GM18867 (cell line): ENCODE data around the gene TRPC1.
"Not testable (repeated sequence)": the region's sequence is repeated elsewhere in the genome, so short reads cannot be mapped to it uniquely, and the experiment has no call there.

Experiments
- ATAC-seq: cut with Tn5 transposase; IDR thresholded peaks from one replicate; pipeline ENCODE4 v1.9.1; 2021; ENCODE audit warnings: mild to moderate bottlenecking, moderate library complexity; ENCODE audit not compliant: unreplicated experiment

Gene TRPC1

DNA sequence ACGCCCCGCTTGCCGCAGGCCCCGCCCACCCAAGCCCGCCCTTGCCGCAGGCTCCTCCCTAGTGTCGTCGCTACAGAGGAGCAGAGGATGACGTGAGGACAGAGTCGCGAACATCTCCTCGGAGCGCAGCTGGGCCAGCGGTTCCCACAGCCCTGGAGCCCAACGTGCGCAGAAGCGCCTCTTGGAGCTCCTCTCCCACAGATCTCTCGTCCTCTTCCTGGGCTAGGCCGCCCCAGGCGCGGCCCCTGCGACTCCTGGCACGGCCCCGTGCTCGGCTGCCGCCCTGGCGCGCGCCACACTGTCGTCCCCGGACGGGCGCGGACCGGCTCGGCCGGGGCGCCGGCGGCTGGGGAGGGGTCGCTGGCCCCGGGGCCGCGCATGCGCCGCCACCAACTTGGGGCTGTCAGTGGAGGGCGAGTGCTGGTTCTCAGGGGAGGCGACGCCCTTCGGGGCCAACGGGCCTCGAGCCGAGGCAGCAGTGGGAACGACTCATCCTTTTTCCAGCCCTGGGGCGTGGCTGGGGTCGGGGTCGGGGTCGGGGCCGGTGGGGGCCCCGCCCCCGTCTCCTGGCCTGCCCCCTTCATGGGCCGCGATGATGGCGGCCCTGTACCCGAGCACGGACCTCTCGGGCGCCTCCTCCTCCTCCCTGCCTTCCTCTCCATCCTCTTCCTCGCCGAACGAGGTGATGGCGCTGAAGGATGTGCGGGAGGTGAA, at the start of gene TRPC1:
TSS of gene TRPC1 (plus strand) at position 67 of the 714 bp plus-strand sequence. CDS start at position 593, 526 bp downstream.
- ATAC-seq = peak; percentile 98

DNA sequence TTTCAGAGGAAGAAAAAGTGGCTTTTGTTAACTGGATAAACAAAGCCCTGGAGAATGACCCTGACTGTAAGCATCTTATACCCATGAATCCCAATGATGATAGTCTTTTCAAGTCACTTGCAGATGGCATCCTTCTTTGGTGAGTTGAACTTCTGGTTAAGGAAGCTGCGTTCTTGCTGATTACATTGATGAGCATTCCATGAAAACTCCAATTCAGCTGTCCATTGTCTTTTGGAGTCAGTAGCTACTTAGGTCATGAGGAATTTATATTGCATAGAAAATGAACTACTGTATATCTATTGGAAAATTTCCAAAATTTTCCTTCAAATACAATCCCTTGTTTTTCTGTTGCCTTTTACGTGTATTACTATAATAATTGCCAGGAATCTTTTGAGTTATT, 47.7 kb upstream of the TRPC1 start:
- no peak for ATAC-seq

DNA sequence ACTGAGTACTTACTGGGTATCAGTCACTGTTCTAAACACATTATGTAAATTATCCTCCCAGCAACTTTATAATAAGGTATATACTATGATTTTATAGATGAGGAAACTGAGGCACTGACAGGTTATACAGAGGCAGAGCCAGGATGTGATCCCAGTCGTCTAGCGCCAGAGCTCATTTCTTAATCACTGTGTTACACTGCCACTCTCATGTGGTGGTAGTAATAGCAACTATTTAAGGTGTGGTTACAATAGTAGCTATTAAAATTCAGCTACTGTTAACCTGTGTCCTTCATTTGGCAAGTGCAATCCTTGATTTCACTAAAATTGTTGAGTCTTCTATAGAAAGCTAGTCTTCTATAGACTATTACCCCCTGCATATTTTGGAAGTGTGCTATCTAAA, 43.1 kb upstream of the TRPC1 start:
- no peak for ATAC-seq

DNA sequence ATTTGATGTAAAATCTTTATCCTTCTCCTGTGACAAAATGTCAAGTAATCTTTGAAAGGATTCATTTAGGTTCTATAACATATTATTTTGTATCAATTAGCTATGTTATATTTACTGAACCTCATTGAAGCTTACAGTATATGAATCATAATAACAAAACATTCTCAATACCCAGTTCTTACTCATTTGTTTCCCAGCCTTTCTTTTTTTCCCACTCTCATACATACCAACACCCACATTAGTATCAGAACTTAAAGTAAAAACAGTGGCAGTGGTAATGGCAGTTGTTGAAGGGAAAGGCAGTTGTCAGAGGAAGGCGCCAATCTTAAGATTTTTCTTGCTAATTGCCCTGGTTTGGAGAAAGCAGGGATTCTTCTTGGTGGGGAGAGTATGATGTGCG, 33.2 kb upstream of the TRPC1 start:
- ATAC-seq = no peak

DNA sequence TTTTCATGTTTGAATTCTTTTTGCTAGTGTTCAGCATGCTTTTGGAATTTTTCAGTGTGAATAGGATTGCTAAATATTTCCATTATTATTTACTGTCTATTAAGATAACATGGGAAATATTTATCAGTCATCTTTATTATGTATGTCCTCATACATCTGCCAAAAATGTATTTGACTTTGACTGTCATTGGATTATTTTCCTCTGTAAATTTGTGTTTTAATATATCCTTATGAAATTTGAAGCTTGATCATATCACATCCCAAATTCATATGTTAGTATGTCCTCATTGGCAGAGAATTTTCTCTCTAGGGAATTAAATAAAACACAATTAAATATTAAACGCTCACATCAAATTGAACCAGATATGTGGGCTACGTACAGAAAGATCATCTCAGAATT, 32.3 kb upstream of the TRPC1 start:
- ATAC-seq = no peak

DNA sequence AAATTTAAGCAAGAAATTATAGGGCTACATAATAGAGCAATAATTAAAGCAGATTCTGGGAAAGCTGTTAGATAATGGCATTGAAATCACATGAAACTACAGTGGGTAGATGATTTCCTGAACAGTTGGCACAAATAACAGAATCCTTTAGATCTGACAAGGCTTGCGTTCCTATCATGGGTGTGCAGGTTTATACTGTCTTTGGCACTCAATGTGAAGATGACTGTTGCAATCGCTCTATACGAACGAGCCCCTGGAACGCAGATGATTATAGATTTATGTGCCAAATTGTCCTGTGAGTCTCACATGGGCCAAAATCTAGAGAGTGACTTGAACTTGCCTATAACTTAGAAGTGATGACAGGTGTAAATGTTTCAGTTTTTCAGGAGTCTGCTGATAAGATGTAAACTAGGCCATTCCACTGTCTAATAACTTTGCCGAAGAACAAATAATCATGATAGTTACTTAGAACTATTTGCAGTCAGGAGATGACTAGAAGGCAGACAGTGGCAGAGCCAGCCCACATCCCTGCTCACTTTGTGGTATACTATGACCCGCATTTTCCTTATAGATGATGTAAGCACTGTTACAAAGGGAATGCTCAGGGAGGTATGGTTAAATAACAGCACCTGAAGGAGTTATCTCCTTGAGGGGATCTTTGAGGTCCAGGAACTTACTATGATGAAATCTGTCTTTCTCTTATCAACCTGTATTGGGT, 30.5 kb upstream of the TRPC1 start:
- no peak for ATAC-seq

DNA sequence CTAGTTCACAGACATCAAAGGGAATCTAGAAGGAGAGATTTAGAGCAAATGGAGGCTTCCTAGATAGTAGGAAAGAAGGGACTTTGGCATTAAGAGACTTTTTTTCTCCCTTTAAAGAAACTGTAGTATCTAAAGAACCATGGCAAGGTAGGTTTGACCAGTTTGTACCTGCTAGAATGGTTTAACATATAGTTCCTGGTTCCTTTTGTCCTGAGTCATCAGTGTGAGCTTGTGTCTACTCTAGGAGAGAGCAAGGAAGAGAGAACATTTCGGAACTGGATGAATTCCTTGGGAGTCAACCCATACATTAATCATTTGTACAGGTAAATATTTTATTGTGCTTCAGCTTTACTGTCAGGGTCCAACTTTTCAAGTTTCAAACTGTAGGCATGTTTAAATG, 29.6 kb upstream of the TRPC1 start:
- ATAC-seq = no peak

DNA sequence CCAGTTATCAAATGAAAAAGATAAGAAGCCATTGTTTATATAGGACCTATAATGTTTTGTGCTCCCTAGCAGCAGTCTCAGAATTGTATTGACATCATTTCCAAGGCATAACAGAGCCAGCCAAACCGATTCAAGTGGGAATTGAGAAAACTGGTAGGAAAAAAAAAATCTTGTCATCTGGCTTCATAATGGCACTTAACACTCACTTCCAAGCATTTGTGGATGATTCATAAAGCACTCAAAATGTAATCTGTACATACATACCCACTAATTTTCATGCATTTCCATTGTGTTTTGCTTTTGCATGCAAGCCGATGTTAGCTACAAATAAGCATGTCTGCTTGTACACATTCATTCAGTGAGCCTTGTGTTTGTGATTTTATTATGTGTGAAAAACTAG, 18.6 kb upstream of the TRPC1 start:
- ATAC-seq = no peak

DNA sequence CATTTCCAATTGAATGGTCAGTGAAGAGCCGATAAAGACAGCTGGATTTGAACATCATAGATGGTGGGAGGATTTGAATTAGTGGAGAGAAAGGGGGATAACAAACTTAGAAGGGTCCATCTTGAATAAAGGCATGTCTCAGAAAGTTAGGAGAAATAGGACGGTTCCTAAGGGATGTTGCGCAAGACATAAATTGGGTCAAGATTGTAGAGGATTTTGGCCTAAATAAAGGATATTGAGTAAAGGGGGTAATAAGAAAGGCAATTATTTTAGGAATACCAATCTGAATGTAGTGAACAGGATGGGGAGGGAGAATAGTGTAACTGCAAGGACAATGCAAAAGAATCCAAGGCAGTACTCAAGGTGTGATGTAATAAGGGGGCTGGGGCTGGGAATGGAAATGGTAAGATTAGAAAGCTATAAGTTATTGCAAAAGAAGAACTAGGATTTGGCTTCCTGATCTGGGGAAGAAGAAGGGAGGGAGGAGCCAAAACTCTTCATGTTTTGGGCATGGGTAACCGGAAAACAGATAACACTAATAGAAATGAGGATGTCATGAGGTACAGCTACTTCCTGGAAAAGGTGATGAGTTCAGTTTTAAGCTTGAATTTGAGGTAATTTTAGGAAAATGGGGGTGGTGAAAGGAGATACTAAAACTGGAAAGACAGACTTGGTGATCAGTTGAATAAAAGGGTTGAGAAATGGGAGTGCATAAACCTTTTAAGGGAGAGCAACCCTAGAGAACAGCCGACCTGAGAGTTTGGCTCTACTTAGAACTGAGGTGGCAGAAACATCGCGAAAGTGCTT, 17.3 kb upstream of the TRPC1 start:
- no peak for ATAC-seq

DNA sequence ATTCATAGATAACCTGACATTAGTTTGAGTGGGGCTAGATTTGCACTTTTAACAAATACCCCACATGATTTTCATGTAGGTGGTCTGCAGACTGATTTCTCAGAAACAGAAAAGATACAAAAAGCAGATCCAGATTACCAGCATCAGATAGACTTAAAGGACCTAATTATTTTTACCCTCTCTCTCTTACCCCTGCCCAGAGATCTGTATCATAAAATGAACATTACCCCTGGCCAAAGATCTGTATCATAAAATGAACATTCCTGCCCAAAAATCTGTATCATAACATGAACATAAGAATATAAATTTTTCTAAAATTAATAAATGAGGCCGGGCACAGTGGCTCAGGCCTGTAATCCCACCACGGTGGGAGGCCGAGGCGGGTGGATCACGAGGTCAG, 14.6 kb upstream of the TRPC1 start:
- no peak for ATAC-seq

DNA sequence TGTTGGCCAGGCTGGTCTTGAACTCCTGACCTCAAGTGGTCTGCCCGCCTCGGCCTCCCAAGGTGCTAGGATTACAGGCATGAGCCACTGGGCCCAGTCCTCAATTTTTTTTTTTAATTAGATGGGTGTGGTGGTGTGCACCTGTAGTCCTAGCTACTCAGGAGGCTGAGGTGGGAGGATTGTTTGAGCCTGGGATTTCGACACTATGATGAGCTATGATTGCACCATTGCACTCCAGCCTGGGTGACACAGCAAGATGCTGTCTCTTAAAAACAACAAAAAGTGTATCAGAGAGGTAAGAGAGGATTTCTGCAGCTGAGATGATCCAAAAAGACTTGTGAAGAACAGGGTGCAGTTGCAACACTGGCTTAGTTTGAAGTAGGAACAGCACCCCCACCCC, 9.0 kb upstream of the TRPC1 start:
- ATAC-seq = not testable (repeated sequence)

DNA sequence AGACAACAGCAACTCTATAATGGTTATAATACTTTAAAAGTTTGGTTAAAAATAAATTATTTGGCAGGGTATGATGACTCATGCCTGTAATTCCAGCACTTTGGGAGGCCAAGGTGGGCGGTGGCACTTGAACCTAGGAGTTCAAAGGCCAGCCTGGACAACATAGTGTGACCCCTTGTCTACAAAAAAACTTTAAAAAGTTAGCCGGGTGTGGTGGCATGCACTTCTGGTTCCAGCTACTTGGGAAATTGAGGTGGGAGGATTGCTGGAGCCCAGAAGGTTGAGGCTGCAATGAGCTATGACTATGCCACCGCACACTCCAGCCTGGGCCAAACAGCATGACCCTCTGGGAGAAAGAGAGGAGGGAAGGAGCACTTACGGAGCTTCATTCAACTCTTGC, 7.7 kb upstream of the TRPC1 start:
- no peak for ATAC-seq

DNA sequence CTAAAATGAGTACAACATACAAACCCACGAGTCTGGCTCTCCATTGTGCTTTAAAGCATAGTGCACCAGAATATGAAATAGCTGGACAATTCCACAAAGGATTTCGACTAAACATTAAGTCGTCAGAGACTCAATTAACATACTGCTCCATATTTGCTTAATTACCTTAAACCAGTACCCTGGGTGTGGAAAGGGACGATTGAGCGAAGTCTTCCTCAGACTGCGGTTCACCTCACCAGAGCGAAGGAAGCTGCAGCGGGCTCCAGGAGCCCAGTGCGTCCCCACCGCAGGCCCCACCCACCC, 218 bp upstream of the TRPC1 start:
- peak; percentile 24 for ATAC-seq

DNA sequence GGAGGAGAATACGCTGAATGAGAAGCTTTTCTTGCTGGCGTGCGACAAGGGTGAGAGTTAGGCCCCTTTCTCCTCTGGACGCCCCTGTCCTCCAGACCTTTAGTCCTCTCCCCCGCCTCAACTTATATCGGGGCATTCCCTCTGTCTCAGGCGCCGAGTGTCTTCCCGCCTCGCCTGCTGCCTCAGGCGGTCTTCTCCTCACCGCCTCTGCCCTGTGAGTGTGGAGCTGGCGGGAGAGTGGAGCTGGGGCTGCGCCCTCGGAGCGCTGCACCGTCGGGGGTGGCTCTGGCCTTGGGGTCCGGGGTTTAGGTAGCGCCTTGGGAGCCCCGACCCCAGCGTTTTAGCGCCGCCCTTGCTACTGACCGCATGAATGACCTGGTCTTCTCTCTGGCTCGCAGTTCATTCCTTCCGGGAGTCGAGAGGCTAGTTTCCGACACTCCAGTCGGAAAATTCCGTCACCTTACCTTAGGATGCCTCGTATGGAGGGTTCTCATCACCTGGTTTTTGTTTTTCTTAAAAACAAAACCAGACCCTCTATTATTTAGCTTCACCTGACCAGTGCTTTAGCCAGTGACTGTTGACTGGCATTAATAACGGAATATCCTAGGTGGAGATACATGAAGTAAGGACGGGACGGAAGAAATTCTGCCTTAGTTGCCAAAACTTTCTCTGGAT, 985 bp downstream of the TRPC1 start:
- no peak for ATAC-seq

DNA sequence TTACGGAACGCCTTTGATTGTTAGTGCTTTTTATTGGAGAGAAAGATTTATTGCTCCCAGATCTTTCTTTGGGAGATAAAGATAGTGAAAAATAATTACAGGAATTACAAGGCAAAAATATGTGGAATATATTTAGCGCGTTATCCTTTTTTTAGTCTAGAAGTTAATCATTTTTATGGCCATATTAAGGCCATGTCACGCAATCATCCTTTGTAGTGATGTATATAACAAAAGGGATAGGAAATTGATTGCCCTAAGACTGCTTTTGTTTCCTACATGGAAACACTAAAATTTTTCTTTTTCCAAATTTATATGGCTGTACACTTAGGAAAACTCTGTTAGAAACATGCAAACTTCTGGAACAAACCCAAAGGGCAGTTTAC, 1.5 kb downstream of the TRPC1 start:
- ATAC-seq = no peak

DNA sequence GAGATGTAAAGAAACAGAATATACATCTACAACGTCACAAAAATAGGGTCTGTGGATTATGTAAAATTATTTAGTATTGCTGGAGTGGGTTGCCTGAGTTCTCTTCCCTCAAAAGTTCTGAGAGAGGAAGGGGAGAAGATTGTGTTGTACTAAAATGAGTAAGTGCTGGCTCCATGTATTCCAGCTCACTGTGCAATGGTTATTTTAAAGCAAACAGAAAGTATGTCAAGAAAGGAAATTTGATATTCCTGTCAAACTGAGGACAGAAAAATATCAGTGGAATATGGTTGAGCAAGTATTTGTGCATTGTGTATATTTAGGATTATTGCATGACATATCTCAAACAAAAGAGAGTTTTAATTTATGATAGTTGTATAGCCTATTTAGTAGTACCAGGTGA, 2.2 kb downstream of the TRPC1 start:
- no peak for ATAC-seq

DNA sequence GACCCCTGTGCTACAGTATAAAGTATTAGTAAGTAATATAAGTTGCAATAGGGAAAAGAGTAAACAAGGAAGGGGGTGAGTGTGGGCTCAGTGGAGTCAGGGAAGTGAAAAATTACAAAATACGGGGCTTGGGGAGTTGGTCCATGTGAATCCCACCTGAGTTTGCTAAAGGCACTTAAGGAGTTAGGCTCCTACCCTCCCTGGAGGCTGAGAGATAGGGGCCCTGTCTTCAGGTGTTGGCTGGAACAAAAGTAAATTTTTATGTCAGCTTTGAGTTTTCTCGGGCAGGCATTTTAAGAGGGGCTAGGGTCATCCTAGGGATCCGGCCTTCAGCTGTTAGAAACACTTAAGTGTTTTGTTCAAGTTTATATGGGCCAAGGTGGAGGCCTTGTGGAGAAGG, 8.2 kb downstream of the TRPC1 start:
- no peak for ATAC-seq

DNA sequence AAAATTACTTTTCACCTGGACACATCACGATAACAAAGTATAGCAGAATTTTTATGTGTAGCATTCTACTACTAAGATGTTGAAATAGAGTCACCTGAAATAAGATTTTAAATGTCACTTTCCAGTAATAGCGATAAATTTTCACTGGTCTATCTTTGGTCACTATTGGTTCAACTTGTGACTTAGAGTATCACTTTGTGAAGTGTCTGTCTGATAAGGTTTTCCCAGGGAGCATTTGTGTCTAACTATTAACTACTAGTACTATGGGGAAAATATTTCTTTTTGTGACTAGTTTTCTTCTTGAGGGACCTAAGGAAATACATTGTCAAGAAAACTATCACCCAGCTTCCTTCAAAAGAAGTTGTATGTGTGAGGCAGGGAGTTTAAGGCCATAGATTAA, 11.0 kb downstream of the TRPC1 start:
- no peak for ATAC-seq

DNA sequence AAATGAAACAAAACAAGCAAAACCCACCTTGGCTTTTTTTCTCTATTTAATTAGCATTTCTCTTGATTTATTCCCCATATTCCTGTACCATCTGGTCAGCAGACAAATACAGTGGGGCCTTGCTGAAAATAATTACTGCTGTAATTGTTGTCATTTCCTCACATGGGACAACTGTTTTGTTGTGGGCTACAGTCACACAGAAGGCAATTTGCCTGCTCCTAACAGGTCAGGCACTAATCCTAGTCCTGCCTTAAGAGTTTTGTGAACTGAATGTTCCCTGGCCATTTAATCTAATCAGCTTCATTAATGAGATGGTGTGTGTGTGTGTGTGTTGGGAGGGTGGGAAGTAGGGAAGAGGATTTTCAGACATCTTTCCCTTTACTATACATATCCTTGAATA, 11.6 kb downstream of the TRPC1 start:
- no peak for ATAC-seq

DNA sequence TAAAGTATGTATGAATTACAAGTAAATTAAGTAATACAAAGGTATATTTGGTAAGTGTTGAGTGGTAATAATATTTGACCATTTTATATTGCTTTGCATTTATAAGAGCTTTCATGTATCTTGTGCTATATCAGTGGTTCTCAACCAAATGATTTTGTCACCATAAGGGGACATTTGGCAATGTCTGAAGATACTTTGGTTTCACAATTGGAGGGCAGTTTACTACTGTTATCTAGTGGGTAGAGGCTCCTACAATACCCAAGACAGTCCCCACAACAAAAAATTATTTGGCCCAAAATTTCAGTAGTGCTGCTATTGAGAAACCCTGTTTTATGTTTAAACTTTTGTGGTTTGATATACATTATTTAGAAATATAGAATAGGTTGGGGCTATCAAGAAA, 14.6 kb downstream of the TRPC1 start:
- no peak for ATAC-seq

DNA sequence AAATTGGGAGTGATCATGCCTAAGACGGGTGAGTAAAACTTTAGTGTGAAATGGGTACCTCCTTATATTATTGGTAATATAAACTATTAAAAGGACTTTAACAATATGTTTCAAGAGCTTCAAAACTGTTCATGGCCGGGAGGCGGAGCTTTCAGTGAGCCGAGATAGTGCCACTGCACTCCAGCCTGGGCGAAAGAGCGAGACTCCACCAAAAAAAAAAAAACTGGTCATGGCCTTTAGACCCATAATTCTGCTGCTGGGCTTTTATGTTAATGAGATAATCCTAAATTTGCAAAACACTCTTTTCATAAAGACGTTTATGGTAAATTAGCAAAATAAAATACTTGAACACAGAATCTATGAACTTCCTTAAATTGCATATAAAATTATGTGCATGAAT, 22.8 kb downstream of the TRPC1 start:
- ATAC-seq = no peak

DNA sequence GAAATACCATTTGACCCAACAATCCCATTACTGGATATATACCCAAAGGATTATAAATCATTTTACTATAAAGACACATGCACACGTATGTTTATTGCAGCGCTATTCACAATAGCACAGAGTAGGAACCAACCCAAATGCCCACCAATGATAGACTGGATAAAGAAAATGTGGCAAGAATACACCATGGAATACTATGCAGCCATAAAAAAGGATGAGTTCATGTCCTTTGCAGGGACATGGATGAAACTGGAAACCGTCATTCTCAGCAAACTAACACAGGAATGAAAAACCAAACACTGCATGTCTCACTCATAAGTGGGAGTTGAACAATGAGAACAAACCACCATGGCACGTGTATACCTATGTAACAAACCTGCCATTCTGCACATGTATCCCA, 26.7 kb downstream of the TRPC1 start:
- not testable (repeated sequence) for ATAC-seq
